ENCODE results near the gene DNAJC18.

DNA sequence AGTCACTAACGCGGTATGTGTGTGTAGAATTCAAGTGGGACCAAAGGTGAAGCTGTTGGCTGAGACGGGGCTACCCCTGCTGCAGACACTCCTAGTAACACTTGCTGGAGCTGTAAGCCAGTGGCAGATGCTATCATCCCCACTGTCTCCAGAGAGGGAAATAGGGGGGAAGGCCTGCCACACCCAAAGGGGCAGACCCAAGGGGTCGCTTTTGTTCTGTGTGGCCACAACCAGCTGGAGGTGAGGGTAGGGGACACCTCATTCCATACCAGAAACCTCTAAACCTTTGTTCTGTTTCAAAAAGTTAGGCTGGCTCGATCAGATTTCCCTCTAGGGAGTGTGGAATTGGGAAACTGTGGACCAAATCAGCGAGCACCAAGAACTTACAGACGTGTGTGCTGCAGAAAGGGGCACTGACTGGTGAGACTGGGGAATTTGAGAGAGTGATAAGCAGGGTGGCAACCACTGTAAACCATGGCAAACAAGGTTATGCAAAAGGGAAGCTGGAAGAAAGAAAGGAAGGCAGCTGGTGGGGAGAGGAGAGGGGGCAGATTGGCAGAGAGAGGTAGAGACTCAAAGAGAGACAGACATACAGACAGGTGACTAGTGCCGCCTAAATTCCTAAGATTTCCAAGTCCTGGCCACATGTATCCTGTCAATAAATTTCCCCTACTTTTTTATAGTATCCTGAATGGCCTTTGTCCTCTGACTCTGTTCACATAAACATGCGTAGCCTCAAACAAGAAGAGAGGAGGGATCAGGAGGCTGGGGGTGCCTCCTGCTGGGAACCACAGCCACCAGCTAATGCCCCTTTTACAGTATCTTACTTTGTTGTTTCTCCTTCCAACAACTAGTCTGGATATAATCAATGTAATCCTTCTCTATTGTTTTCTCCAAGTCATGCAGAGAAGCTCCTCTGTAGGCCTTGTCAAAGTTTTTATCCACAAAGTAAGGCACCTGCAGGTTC is 19.8 kb downstream of the DNAJC18 start:
- TF ChIP-seq, protein P1, sequence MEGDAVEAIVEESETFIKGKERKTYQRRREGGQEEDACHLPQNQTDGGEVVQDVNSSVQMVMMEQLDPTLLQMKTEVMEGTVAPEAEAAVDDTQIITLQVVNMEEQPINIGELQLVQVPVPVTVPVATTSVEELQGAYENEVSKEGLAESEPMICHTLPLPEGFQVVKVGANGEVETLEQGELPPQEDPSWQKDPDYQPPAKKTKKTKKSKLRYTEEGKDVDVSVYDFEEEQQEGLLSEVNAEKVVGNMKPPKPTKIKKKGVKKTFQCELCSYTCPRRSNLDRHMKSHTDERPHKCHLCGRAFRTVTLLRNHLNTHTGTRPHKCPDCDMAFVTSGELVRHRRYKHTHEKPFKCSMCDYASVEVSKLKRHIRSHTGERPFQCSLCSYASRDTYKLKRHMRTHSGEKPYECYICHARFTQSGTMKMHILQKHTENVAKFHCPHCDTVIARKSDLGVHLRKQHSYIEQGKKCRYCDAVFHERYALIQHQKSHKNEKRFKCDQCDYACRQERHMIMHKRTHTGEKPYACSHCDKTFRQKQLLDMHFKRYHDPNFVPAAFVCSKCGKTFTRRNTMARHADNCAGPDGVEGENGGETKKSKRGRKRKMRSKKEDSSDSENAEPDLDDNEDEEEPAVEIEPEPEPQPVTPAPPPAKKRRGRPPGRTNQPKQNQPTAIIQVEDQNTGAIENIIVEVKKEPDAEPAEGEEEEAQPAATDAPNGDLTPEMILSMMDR (IDR thresholded peaks at IDR 0.05; ENCODE audit: low read depth, low read length, missing input control) = no peak
- TF ChIP-seq, protein P2, sequence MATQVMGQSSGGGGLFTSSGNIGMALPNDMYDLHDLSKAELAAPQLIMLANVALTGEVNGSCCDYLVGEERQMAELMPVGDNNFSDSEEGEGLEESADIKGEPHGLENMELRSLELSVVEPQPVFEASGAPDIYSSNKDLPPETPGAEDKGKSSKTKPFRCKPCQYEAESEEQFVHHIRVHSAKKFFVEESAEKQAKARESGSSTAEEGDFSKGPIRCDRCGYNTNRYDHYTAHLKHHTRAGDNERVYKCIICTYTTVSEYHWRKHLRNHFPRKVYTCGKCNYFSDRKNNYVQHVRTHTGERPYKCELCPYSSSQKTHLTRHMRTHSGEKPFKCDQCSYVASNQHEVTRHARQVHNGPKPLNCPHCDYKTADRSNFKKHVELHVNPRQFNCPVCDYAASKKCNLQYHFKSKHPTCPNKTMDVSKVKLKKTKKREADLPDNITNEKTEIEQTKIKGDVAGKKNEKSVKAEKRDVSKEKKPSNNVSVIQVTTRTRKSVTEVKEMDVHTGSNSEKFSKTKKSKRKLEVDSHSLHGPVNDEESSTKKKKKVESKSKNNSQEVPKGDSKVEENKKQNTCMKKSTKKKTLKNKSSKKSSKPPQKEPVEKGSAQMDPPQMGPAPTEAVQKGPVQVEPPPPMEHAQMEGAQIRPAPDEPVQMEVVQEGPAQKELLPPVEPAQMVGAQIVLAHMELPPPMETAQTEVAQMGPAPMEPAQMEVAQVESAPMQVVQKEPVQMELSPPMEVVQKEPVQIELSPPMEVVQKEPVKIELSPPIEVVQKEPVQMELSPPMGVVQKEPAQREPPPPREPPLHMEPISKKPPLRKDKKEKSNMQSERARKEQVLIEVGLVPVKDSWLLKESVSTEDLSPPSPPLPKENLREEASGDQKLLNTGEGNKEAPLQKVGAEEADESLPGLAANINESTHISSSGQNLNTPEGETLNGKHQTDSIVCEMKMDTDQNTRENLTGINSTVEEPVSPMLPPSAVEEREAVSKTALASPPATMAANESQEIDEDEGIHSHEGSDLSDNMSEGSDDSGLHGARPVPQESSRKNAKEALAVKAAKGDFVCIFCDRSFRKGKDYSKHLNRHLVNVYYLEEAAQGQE (IDR thresholded peaks at IDR 0.05) = no peak
- TF ChIP-seq, protein P3, sequence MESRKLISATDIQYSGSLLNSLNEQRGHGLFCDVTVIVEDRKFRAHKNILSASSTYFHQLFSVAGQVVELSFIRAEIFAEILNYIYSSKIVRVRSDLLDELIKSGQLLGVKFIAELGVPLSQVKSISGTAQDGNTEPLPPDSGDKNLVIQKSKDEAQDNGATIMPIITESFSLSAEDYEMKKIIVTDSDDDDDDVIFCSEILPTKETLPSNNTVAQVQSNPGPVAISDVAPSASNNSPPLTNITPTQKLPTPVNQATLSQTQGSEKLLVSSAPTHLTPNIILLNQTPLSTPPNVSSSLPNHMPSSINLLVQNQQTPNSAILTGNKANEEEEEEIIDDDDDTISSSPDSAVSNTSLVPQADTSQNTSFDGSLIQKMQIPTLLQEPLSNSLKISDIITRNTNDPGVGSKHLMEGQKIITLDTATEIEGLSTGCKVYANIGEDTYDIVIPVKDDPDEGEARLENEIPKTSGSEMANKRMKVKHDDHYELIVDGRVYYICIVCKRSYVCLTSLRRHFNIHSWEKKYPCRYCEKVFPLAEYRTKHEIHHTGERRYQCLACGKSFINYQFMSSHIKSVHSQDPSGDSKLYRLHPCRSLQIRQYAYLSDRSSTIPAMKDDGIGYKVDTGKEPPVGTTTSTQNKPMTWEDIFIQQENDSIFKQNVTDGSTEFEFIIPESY (IDR thresholded peaks at IDR 0.05) = no peak
- no peak for TF ChIP-seq EGR1 (IDR thresholded peaks at IDR 0.05; ENCODE audit: low read depth in 2 of 2)

Measured in liver (tissue), 3 donors.